ENCODE results near the gene FUT4. TPM values are rescaled to one million over a fixed set of nuclear protein-coding genes. Genes with fewer than 3 reads are reported as not detected.

The FUT4 gene
- total RNA-seq, 2 experiments from 2014 or later = 1.2 to 1.5 TPM

Other genes with a start within 250 kb of the FUT4 start
- not detected in 2 replicates for gene IZUMO1R, start 239.3 kb upstream of the FUT4 start, total RNA-seq (2014; rRNA removed; shearing (Covaris generic))
- not detected in 2 replicates for gene IZUMO1R, start 239.3 kb upstream of the FUT4 start, total RNA-seq (2022)
- gene GPR83, start 142.5 kb upstream of the FUT4 start, total RNA-seq (2014; rRNA removed; shearing (Covaris generic)) = 0.03 TPM in 2 replicates
- 0.10 TPM in 1 of 2 replicates, not detected in the other for gene GPR83, start 142.5 kb upstream of the FUT4 start, total RNA-seq (2022)
- 42.6 and 44.4 TPM in 2 replicates for gene MRE11, start 50.1 kb upstream of the FUT4 start, total RNA-seq (2014; rRNA removed; shearing (Covaris generic))
- gene MRE11, start 50.1 kb upstream of the FUT4 start, total RNA-seq (2022) = 62.1 and 64.8 TPM in 2 replicates
- gene ANKRD49, start 49.9 kb upstream of the FUT4 start, total RNA-seq (2014; rRNA removed; shearing (Covaris generic)) = 26.1 and 29.2 TPM in 2 replicates
- 26.8 and 28.8 TPM in 2 replicates for gene ANKRD49, start 49.9 kb upstream of the FUT4 start, total RNA-seq (2022)
- not detected in 2 replicates for gene C11orf97, start 31.5 kb upstream of the FUT4 start, total RNA-seq (2014; rRNA removed; shearing (Covaris generic))
- gene C11orf97, start 31.5 kb upstream of the FUT4 start, total RNA-seq (2022) = not detected in 2 replicates
- 0.22 TPM in 1 of 2 replicates, not detected in the other for gene PIWIL4, start 23.4 kb downstream of the FUT4 start, total RNA-seq (2014; rRNA removed; shearing (Covaris generic))
- 0.15 TPM in 1 of 2 replicates, not detected in the other for gene PIWIL4, start 23.4 kb downstream of the FUT4 start, total RNA-seq (2022)
- gene AMOTL1, start 224.4 kb downstream of the FUT4 start, total RNA-seq (2014; rRNA removed; shearing (Covaris generic)) = not detected in 2 replicates
- gene AMOTL1, start 224.4 kb downstream of the FUT4 start, total RNA-seq (2022) = not detected in 2 replicates

Measured in OCI-LY7 (cell line).